Measurements from ENCODE around the gene SS18L1. TPM values are rescaled to one million over a fixed set of nuclear protein-coding genes. Genes with fewer than 3 reads are reported as not detected.

SS18L1 gene
- total RNA-seq, 1 experiment from 2014 or later = 34.1 TPM

- no peak for TF ChIP-seq ZBTB43 (CRISPR knock-in tag; IDR thresholded peaks at IDR 0.05)
These were observed 20.6 kb downstream of the SS18L1 start (continued) for GRCh38 chr20:62163986-62164762.

GRCh38 chr20:62164879-62165761 is 21.6 kb downstream of the SS18L1 start:
- POLR2A ChIA-PET = interaction anchor here (0.5 kb wide), 1 partner anchor 229 kb away, joined by 3 read pairs; no protein-coding TSS in a partner anchor
- H3K36me3 Mint-ChIP-seq = peaks cover 35% of the 10 kb centered on the region
- H3K4me1 Mint-ChIP-seq = no peaks in the 10 kb centered on the region
- TF ChIP-seq ESRRA (CRISPR knock-in tag; IDR thresholded peaks at IDR 0.05; ENCODE audit: borderline replicate concordance) (no peak), SMAD4 (CRISPR knock-in tag; IDR thresholded peaks at IDR 0.05) (no peak), RORB (CRISPR knock-in tag; IDR thresholded peaks at IDR 0.05) (no peak), MLX (CRISPR knock-in tag; IDR thresholded peaks at IDR 0.05) (no peak)
- H3K27ac Mint-ChIP-seq = no peak overlapping the region
- CTCF ChIA-PET = interaction anchor here (1.1 kb wide), 1 partner anchor 9 kb away, joined by 3 read pairs; no protein-coding TSS in a partner anchor
- ATAC-seq = no peak
- no peaks in the 10 kb centered on the region for H3K27me3 Mint-ChIP-seq (ENCODE audit: low read depth)
- DNase-seq (ENCODE audit: low spot score) = no peak
- H3K9me3 Mint-ChIP-seq = no peaks in the 10 kb centered on the region
- H3K4me3 Mint-ChIP-seq = no peak overlapping the region

DNA sequence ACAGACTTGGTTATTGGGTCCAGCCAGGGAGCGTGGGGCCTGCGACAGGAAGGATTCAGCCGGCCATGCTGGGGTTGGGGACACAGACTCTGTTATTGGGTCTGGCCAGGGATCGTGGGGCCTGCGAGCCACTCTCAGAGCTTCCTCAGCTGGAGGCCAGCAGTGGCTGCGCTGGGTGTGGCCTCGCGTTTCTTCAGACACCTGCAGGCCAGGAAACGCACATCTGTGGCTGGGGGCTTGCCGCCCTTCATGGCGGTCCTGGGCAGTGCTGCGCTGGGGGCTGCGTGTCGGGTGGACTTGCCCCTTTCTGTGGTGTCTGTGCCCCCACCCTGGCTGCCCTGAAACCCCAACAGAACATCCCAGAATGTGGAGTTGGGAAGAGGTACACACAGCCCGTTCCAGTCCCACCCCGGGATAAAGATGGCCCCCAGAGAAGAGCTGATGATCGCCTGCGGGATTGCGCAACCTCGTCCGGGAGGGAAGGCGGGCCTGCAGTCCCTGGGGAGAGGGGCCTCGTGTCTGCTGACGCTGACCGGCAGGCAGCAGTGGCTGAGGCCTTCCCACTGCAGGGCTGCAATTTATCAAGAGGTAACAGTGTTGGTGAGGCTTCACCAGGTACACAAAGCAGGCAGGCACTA is 22.3 kb downstream of the SS18L1 start:
- H3K4me1 Mint-ChIP-seq = no peaks in the 10 kb centered on the region
- H3K4me3 Mint-ChIP-seq = no peak overlapping the region
- no peaks in the 10 kb centered on the region for H3K27me3 Mint-ChIP-seq (ENCODE audit: low read depth)
- peaks cover 30% of the 10 kb centered on the region for H3K36me3 Mint-ChIP-seq
- ChIA-PET POLR2A (no interaction called here), CTCF (interaction anchor here (1.7 kb wide), 1 partner anchor 9 kb away, joined by 11 read pairs; no protein-coding TSS in a partner anchor)
- ATAC-seq (no peak), DNase-seq (ENCODE audit: low spot score) (no peak)
- H3K9me3 Mint-ChIP-seq = no peaks in the 10 kb centered on the region
- H3K27ac Mint-ChIP-seq = no peak overlapping the region
- no peak for TF ChIP-seq CTCF (IDR thresholded peaks at IDR 0.05)
- TF ChIP-seq, protein P1, sequence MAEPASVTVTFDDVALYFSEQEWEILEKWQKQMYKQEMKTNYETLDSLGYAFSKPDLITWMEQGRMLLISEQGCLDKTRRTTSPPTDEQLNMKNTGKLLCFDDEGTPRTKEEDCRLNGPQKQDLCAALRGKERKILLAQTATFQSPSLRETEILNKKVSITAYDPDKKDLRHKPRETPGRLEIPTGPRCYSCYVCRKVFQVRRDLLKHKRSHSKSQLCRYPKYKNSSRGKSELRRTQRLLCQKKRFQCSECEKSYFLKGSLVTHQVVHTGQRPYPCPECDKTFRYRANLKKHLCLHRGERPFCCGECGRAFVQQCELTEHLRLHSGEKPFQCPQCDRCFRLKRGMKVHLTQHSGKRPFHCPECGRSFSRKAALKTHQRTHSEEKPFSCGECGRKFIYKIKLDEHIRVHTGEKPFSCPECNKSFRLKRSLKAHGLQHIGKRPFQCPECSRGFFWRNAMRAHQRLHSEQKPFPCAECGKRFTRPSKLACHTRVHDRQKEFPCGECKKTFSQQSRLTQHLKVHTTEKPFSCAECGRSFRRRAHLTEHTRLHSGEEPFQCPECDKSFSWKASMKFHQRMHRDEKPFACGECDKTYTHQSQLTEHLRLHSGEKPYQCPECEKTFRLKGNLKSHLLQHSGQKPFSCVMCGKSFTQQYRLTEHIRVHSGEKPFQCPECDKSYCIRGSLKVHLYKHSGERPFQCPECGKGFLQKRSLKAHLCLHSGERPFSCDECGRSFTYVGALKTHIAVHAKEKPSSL (CRISPR knock-in tag; conservative IDR thresholded peaks at IDR 0.05) = no peak
- TF ChIP-seq ELF4 (CRISPR knock-in tag; IDR thresholded peaks at IDR 0.05; ENCODE audit: low read depth) = no peak
- TF ChIP-seq ZNF423 (CRISPR knock-in tag; IDR thresholded peaks at IDR 0.05) = no peak
- TF ChIP-seq, protein P2, sequence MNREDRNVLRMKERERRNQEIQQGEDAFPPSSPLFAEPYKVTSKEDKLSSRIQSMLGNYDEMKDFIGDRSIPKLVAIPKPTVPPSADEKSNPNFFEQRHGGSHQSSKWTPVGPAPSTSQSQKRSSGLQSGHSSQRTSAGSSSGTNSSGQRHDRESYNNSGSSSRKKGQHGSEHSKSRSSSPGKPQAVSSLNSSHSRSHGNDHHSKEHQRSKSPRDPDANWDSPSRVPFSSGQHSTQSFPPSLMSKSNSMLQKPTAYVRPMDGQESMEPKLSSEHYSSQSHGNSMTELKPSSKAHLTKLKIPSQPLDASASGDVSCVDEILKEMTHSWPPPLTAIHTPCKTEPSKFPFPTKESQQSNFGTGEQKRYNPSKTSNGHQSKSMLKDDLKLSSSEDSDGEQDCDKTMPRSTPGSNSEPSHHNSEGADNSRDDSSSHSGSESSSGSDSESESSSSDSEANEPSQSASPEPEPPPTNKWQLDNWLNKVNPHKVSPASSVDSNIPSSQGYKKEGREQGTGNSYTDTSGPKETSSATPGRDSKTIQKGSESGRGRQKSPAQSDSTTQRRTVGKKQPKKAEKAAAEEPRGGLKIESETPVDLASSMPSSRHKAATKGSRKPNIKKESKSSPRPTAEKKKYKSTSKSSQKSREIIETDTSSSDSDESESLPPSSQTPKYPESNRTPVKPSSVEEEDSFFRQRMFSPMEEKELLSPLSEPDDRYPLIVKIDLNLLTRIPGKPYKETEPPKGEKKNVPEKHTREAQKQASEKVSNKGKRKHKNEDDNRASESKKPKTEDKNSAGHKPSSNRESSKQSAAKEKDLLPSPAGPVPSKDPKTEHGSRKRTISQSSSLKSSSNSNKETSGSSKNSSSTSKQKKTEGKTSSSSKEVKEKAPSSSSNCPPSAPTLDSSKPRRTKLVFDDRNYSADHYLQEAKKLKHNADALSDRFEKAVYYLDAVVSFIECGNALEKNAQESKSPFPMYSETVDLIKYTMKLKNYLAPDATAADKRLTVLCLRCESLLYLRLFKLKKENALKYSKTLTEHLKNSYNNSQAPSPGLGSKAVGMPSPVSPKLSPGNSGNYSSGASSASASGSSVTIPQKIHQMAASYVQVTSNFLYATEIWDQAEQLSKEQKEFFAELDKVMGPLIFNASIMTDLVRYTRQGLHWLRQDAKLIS (CRISPR knock-in tag; IDR thresholded peaks at IDR 0.05; ENCODE audit: borderline replicate concordance) = no peak
- TF ChIP-seq ARID4B (CRISPR knock-in tag; IDR thresholded peaks at IDR 0.05; ENCODE audit: borderline replicate concordance) = no peak

Data from WTC11 (cell line).